A673 (cell line): Measurements from ENCODE around the gene CFAP20DC. TPM values are rescaled to one million over a fixed set of nuclear protein-coding genes. Genes with fewer than 3 reads are reported as not detected.
A peak's percentile ranks its signal among the peaks of the same experiment; 100 is the strongest.

ENCODE experiments used
- BruUV-seq: library from RNA; stranded (reverse); fragments of 400-500 nt; replicated peaks from 2 replicates; lab custom pipeline; 2021; lab: Mats Ljungman, UMichigan
- CTCF ChIA-PET: fragments of 300-600 bp; sonication (Branson Sonifier 250); formaldehyde crosslinking; loops from one replicate; lab custom pipeline; 2022; ENCODE audit warnings: antibody characterized with exemption; lab: Charles Lee
- POLR2A ChIA-PET: fragments of 300-600 bp; sonication (Branson Sonifier 250); formaldehyde crosslinking; loops from one replicate; lab custom pipeline; 2022; ENCODE audit warnings: antibody characterized with exemption; ENCODE audit not compliant: low non-redundant PET; lab: Charles Lee
- DNase-seq: peaks from one replicate; pipeline ENCODE4 v3.0.0-alpha.2; 2015; ENCODE audit warnings: low spot score
- H3K27ac ChIP-seq: fragments of 200-600 bp; sonication (generic); 2 replicates; pipeline ENCODE4 v1.5.1; 2016; ENCODE audit warnings: mixed run types, low read depth, mild to moderate bottlenecking, mixed read lengths, antibody characterized with exemption, low read length; ENCODE audit not compliant: poor library complexity, severe bottlenecking
- H3K27me3 ChIP-seq: fragments of 200-600 bp; sonication (generic); replicated peaks from 2 replicates; pipeline ENCODE4 v1.6.1; 2017; ENCODE audit warnings: mixed run types, low read depth, mild to moderate bottlenecking, mixed read lengths, antibody characterized with exemption, low read length; ENCODE audit not compliant: insufficient read depth, poor library complexity
- H3K36me3 ChIP-seq: fragments of 200-600 bp; sonication (generic); 2 replicates; pipeline ENCODE4 v1.6.1; 2016; ENCODE audit warnings: mixed run types, mild to moderate bottlenecking, mixed read lengths, antibody characterized with exemption, low read length; ENCODE audit not compliant: insufficient read depth, poor library complexity, severe bottlenecking
- H3K4me1 ChIP-seq: fragments of 200-600 bp; sonication (generic); 2 replicates; pipeline ENCODE4 v1.6.1; 2017; ENCODE audit warnings: mixed run types, mild to moderate bottlenecking, mixed read lengths, antibody characterized with exemption, low read length; ENCODE audit not compliant: insufficient read depth, poor library complexity, severe bottlenecking
- H3K4me3 ChIP-seq: fragments of 200-600 bp; sonication (generic); 2 replicates; pipeline ENCODE4 v1.5.1; 2016; ENCODE audit warnings: low read depth, mixed run types, mild to moderate bottlenecking, mixed read lengths, low read length; ENCODE audit not compliant: poor library complexity, severe bottlenecking
- H3K9me3 ChIP-seq: fragments of 200-600 bp; sonication (generic); 2 replicates; pipeline ENCODE4 v1.6.1; 2016; ENCODE audit warnings: mixed run types, low read depth, mild to moderate bottlenecking, mixed read lengths, antibody characterized with exemption, low read length; ENCODE audit not compliant: poor library complexity, severe bottlenecking
- EZH2 ChIP-seq: fragments of 200-600 bp; sonication (generic); IDR thresholded peaks from 2 replicates; pipeline ENCODE4 v1.6.1; 2017; ENCODE audit warnings: borderline replicate concordance, low read depth, mild to moderate bottlenecking, mixed read lengths, antibody characterized with exemption, low read length; ENCODE audit not compliant: poor library complexity, severe bottlenecking
- intact Hi-C: fragments of 100-400 bp; cut with micrococcal nuclease; formaldehyde crosslinking; loops from one replicate; pipeline ENCODE4 v1.10.0; 2022; ENCODE audit not compliant: unreplicated experiment
- total RNA-seq: library from RNA; stranded (reverse); gene quantifications from 2 replicates; pipeline ENCODE4 v1.2.3, GENCODE V29; 2021
- TF ChIP-seq, protein P1 (sequence below): fragments of 300-800, 200-600 bp; sonication (generic); conservative IDR thresholded peaks from 2 replicates; pipeline ENCODE4 v1.5.1; 2017; ENCODE audit warnings: low read depth, mild to moderate bottlenecking, antibody characterized with exemption, low read length, moderate library complexity, mixed read lengths

CFAP20DC gene
- total RNA-seq, 1 experiment from 2014 or later, result 1.3 TPM

- no peak overlapping the region for H3K4me3 ChIP-seq
- no peaks in the 10 kb centered on the region for H3K9me3 ChIP-seq
- no TSS peak for BruUV-seq
- DNase-seq, result no peak
- no peaks in the 10 kb centered on the region for H3K4me1 ChIP-seq
- H3K27me3 ChIP-seq, result peaks cover 3% of the 10 kb centered on the region
- CTCF ChIA-PET, result no interaction called here
- TF ChIP-seq, protein P1, sequence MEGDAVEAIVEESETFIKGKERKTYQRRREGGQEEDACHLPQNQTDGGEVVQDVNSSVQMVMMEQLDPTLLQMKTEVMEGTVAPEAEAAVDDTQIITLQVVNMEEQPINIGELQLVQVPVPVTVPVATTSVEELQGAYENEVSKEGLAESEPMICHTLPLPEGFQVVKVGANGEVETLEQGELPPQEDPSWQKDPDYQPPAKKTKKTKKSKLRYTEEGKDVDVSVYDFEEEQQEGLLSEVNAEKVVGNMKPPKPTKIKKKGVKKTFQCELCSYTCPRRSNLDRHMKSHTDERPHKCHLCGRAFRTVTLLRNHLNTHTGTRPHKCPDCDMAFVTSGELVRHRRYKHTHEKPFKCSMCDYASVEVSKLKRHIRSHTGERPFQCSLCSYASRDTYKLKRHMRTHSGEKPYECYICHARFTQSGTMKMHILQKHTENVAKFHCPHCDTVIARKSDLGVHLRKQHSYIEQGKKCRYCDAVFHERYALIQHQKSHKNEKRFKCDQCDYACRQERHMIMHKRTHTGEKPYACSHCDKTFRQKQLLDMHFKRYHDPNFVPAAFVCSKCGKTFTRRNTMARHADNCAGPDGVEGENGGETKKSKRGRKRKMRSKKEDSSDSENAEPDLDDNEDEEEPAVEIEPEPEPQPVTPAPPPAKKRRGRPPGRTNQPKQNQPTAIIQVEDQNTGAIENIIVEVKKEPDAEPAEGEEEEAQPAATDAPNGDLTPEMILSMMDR, result no peak
- no peak overlapping the region for H3K27ac ChIP-seq
- intact Hi-C loops, result no loop called here
- no peaks in the 10 kb centered on the region for H3K36me3 ChIP-seq
- POLR2A ChIA-PET, result no interaction called here
These were observed 186.6 kb downstream of the CFAP20DC start for GRCh38 chr3:58863206-58863605.

DNA sequence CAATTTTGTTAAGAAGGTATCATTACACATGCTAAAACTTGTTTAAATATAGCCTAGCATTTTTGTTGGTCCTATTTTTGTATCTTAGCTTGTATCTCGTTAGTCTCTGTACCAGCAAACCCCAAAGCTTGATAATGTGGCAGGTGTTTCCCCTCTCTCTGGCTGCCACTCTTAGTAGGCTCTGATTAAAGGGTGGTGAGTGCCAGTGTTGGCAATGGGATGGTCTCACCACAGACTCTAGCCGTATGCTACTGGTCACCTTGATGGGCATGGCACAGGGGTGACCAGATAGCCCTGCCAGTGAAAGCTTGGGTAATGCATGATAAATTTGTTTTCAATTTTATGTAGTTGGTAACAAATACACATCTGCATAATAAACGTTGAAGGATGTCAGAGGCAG, 188.3 kb downstream of the CFAP20DC start:
- Histone ChIP-seq H3K27me3 (peaks cover 3% of the 10 kb centered on the region), H3K4me1 (no peaks in the 10 kb centered on the region), H3K9me3 (no peaks in the 10 kb centered on the region), H3K36me3 (no peaks in the 10 kb centered on the region), H3K4me3 (no peak overlapping the region), H3K27ac (no peak overlapping the region)
- POLR2A ChIA-PET, result no interaction called here
- CTCF ChIA-PET, result no interaction called here
- DNase-seq, result no peak
- no peak for TF ChIP-seq EZH2
- TF ChIP-seq, protein P1, result no peak
- BruUV-seq, result no TSS peak
- intact Hi-C loops, result no loop called here

- BruUV-seq, result no TSS peak
These were observed 191.7 kb downstream of the CFAP20DC start for GRCh38 chr3:58858126-58858525.

More at GRCh38 chr3:58858126-58858525, 191.7 kb downstream of the CFAP20DC start:
- no peaks in the 10 kb centered on the region for H3K36me3 ChIP-seq
- no peaks in the 10 kb centered on the region for H3K27me3 ChIP-seq
- no peaks in the 10 kb centered on the region for H3K9me3 ChIP-seq
- DNase-seq, result peak; percentile 2
- POLR2A ChIA-PET, result no interaction called here
- intact Hi-C loops, result no loop called here
- no peaks in the 10 kb centered on the region for H3K4me1 ChIP-seq
- H3K27ac ChIP-seq, result no peak overlapping the region
- TF ChIP-seq, protein P1, result no peak
- TF ChIP-seq EZH2, result no peak
- CTCF ChIA-PET, result no interaction called here
- no peak overlapping the region for H3K4me3 ChIP-seq
